ENCODE results near the gene DOCK2. TPM values are rescaled to one million over a fixed set of nuclear protein-coding genes. Genes with fewer than 3 reads are reported as not detected.

The DOCK2 gene
- total and polyA plus RNA-seq, 2 of the 8 experiments (the other 6 are each of a cell fraction or from before 2014, with no cell fraction given): 3.9 to 5.7 TPM

- TF ChIP-seq TAF1 (IDR thresholded peaks at IDR 0.05; ENCODE audit: low read depth, low read length) (no peak), GABPA (IDR thresholded peaks at IDR 0.05; ENCODE audit: borderline replicate concordance, insufficient read depth, low read length) (no peak), SUZ12 (IDR thresholded peaks at IDR 0.05; ENCODE audit: low read length) (no peak), POLR2AphosphoS5 (IDR thresholded peaks at IDR 0.05; ENCODE audit: low read depth, low read length) (no peak), BRCA1 (IDR thresholded peaks at IDR 0.05; ENCODE audit: low read depth, low read length) (no peak), EGR1 (IDR thresholded peaks at IDR 0.05; ENCODE audit: borderline replicate concordance, low read depth, low read length) (no peak)
Observed at GRCh38 chr5:170082701-170083100, 445.6 kb downstream of the DOCK2 start (continued).
